Measurements from ENCODE around the gene DPCD. TPM values are rescaled to one million over a fixed set of nuclear protein-coding genes. Genes with fewer than 3 reads are reported as not detected.

Gene DPCD
- total RNA-seq, 1 donor, result 36.2 TPM

- Histone ChIP-seq H3K27me3 (ENCODE audit: insufficient read depth, low read length) (no peaks in the 10 kb centered on the region), H3K4me3 (ENCODE audit: insufficient read depth, low read length) (no peak overlapping the region), H3K27ac (ENCODE audit: low read depth, low read length) (no peak overlapping the region), H3K79me2 (ENCODE audit: insufficient read depth, low read length) (no peaks in the 10 kb centered on the region), H3K4me2 (ENCODE audit: insufficient read depth, low read length) (no peak overlapping the region), H2AFZ (ENCODE audit: low read length) (no peak overlapping the region), H3K9me3 (ENCODE audit: low read depth, low read length) (peaks cover 2% of the 10 kb centered on the region), H4K20me1 (ENCODE audit: insufficient read depth, low read length) (no peaks in the 10 kb centered on the region), H3K36me3 (ENCODE audit: insufficient read depth, low read length) (peaks cover 12% of the 10 kb centered on the region), H3K4me1 (ENCODE audit: insufficient read depth, low read length) (peaks cover 2% of the 10 kb centered on the region)
- TF ChIP-seq CTCF (IDR thresholded peaks at IDR 0.05; ENCODE audit: extremely low read depth, low read depth, low read length), result no peak
- DNase-seq (ENCODE audit: insufficient read length, low spot score, missing footprints), result no peak
Observed at GRCh38 chr10:101575580-101576210, 12.4 kb upstream of the DPCD start.

GRCh38 chr10:101576211-101576863 lies 11.8 kb upstream of the DPCD start:
- TF ChIP-seq CTCF (IDR thresholded peaks at IDR 0.05; ENCODE audit: extremely low read depth, low read depth, low read length), result no peak
- no peak for DNase-seq (ENCODE audit: insufficient read length, low spot score, missing footprints)
- Histone ChIP-seq H3K27ac (ENCODE audit: low read depth, low read length) (no peak overlapping the region), H3K4me2 (ENCODE audit: insufficient read depth, low read length) (no peak overlapping the region), H3K27me3 (ENCODE audit: insufficient read depth, low read length) (no peaks in the 10 kb centered on the region), H3K4me1 (ENCODE audit: insufficient read depth, low read length) (no peaks in the 10 kb centered on the region), H3K36me3 (ENCODE audit: insufficient read depth, low read length) (peaks cover 15% of the 10 kb centered on the region), H2AFZ (ENCODE audit: low read length) (no peak overlapping the region), H3K79me2 (ENCODE audit: insufficient read depth, low read length) (no peaks in the 10 kb centered on the region), H4K20me1 (ENCODE audit: insufficient read depth, low read length) (no peaks in the 10 kb centered on the region), H3K4me3 (ENCODE audit: insufficient read depth, low read length) (no peak overlapping the region), H3K9me3 (ENCODE audit: low read depth, low read length) (peaks cover 2% of the 10 kb centered on the region)

- H3K36me3 ChIP-seq (ENCODE audit: insufficient read depth, low read length), result peaks cover 24% of the 10 kb centered on the region
- H4K20me1 ChIP-seq (ENCODE audit: insufficient read depth, low read length), result no peaks in the 10 kb centered on the region
- no peak overlapping the region for H2AFZ ChIP-seq (ENCODE audit: low read length)
- H3K4me3 ChIP-seq (ENCODE audit: insufficient read depth, low read length), result no peak overlapping the region
- TF ChIP-seq CTCF (IDR thresholded peaks at IDR 0.05; ENCODE audit: extremely low read depth, low read depth, low read length), result no peak
- H3K4me2 ChIP-seq (ENCODE audit: insufficient read depth, low read length), result no peak overlapping the region
- DNase-seq (ENCODE audit: insufficient read length, low spot score, missing footprints), result no peak
- H3K27ac ChIP-seq (ENCODE audit: low read depth, low read length), result no peak overlapping the region
- no peaks in the 10 kb centered on the region for H3K4me1 ChIP-seq (ENCODE audit: insufficient read depth, low read length)
- H3K79me2 ChIP-seq (ENCODE audit: insufficient read depth, low read length), result no peaks in the 10 kb centered on the region
- no peaks in the 10 kb centered on the region for H3K27me3 ChIP-seq (ENCODE audit: insufficient read depth, low read length)
- H3K9me3 ChIP-seq (ENCODE audit: low read depth, low read length), result peaks cover 2% of the 10 kb centered on the region
Observed at GRCh38 chr10:101577121-101577871, 10.8 kb upstream of the DPCD start.

- TF ChIP-seq CTCF (IDR thresholded peaks at IDR 0.05; ENCODE audit: extremely low read depth, low read depth, low read length), result no peak
- no peak overlapping the region for H3K4me2 ChIP-seq (ENCODE audit: insufficient read depth, low read length)
- H3K9me3 ChIP-seq (ENCODE audit: low read depth, low read length), result no peaks in the 10 kb centered on the region
- DNase-seq (ENCODE audit: insufficient read length, low spot score, missing footprints), result no peak
- H3K27ac ChIP-seq (ENCODE audit: low read depth, low read length), result no peak overlapping the region
- H3K4me1 ChIP-seq (ENCODE audit: insufficient read depth, low read length), result no peaks in the 10 kb centered on the region
- no peaks in the 10 kb centered on the region for H4K20me1 ChIP-seq (ENCODE audit: insufficient read depth, low read length)
- no peak overlapping the region for H2AFZ ChIP-seq (ENCODE audit: low read length)
- H3K27me3 ChIP-seq (ENCODE audit: insufficient read depth, low read length), result no peaks in the 10 kb centered on the region
- no peaks in the 10 kb centered on the region for H3K79me2 ChIP-seq (ENCODE audit: insufficient read depth, low read length)
- peaks cover 31% of the 10 kb centered on the region for H3K36me3 ChIP-seq (ENCODE audit: insufficient read depth, low read length)
- no peak overlapping the region for H3K4me3 ChIP-seq (ENCODE audit: insufficient read depth, low read length)
Observed at GRCh38 chr10:101578192-101578591, 9.9 kb upstream of the DPCD start.

Measured in osteoblast (primary cell).